ENCODE results near the gene ZNF827. TPM values are rescaled to one million over a fixed set of nuclear protein-coding genes. Genes with fewer than 3 reads are reported as not detected.

ZNF827 gene
- total RNA-seq, 1 experiment from 2014 or later = 29.4 TPM

GRCh38 chr4:145881989-145882388 lies 56.6 kb downstream of the ZNF827 start:
- Histone ChIP-seq H2BK15ac (ENCODE audit: low read depth, low read length) (no peak overlapping the region), H3K56ac (ENCODE audit: insufficient read length, low read depth, low read length) (no peak overlapping the region), H3K79me2 (ENCODE audit: insufficient read depth, low read length) (peaks cover 8% of the 10 kb centered on the region; the same call in 1 of the 2 replicates), H4K8ac (replicated peaks; ENCODE audit: insufficient read length, low read depth, low read length) (no peak overlapping the region), H3K27ac (ENCODE audit: insufficient read length, low read depth, low read length) (no peak overlapping the region), H2AFZ (ENCODE audit: low read length) (no peak overlapping the region), H4K20me1 (ENCODE audit: control insufficient read depth, insufficient read depth, insufficient read length) (peaks cover 2% of the 10 kb centered on the region), H2AK5ac (ENCODE audit: insufficient read length, low read length) (no peak overlapping the region), H3K23ac (ENCODE audit: insufficient read length, low read depth, low read length) (no peak overlapping the region), H2BK12ac (ENCODE audit: insufficient read length, low read depth, low read length) (no peak overlapping the region), H3K9me3 (ENCODE audit: control insufficient read depth, low read depth, low read length) (no peaks in the 10 kb centered on the region), H3K9ac (ENCODE audit: extremely low read depth, insufficient read length, low read length) (no peak overlapping the region), H3K27me3 (ENCODE audit: insufficient read depth, low read length) (no peaks in the 10 kb centered on the region), H2BK20ac (ENCODE audit: low read depth, low read length, poor library complexity, severe bottlenecking) (no peak overlapping the region), H3K14ac (ENCODE audit: insufficient read depth, low read length) (no peak overlapping the region; the same call in 1 of the 2 replicates), H3K4me1 (ENCODE audit: insufficient read depth, low read length) (peaks cover 12% of the 10 kb centered on the region; the same call in 1 of the 2 replicates), H3K79me1 (ENCODE audit: insufficient read depth, low read depth, low read length, poor library complexity, severe bottlenecking) (no peaks in the 10 kb centered on the region), H3K18ac (ENCODE audit: insufficient read length, low read depth, low read length) (no peak overlapping the region), H4K91ac (ENCODE audit: insufficient read length, low read depth, low read length) (no peak overlapping the region), H4K5ac (ENCODE audit: insufficient read length, low read depth, low read length) (no peak overlapping the region), H3K23me2 (ENCODE audit: insufficient read length, low read depth, low read length, poor library complexity, severe bottlenecking) (no peaks in the 10 kb centered on the region), H3T11ph (ENCODE audit: low read length) (no peak overlapping the region), H2BK5ac (ENCODE audit: insufficient read length, low read length) (no peak overlapping the region), H3K4me2 (ENCODE audit: insufficient read depth, insufficient read length, low read length) (no peak overlapping the region), H2BK120ac (ENCODE audit: low read depth, low read length, poor library complexity, severe bottlenecking) (no peak overlapping the region), H3K4ac (ENCODE audit: low read depth, low read length) (no peak overlapping the region)
- peaks cover 59 to 61% of the 10 kb centered on the region in 2 experiments for H3K4me1 Mint-ChIP-seq
- no peaks in the 10 kb centered on the region for H3K27me3 Mint-ChIP-seq (ENCODE audit: low read depth)
- H3K36me3 Mint-ChIP-seq (ENCODE audit: insufficient read depth in 1 of 3, low read depth in 3 of 3) = peaks cover 23 to 61% (median 27%) of the 10 kb centered on the region in 3 experiments
- H3K27ac Mint-ChIP-seq = peak overlapping the region; percentile 30 to 80 (median 54); a peak in 4 of 7 replicates
- TF ChIP-seq, protein P1, sequence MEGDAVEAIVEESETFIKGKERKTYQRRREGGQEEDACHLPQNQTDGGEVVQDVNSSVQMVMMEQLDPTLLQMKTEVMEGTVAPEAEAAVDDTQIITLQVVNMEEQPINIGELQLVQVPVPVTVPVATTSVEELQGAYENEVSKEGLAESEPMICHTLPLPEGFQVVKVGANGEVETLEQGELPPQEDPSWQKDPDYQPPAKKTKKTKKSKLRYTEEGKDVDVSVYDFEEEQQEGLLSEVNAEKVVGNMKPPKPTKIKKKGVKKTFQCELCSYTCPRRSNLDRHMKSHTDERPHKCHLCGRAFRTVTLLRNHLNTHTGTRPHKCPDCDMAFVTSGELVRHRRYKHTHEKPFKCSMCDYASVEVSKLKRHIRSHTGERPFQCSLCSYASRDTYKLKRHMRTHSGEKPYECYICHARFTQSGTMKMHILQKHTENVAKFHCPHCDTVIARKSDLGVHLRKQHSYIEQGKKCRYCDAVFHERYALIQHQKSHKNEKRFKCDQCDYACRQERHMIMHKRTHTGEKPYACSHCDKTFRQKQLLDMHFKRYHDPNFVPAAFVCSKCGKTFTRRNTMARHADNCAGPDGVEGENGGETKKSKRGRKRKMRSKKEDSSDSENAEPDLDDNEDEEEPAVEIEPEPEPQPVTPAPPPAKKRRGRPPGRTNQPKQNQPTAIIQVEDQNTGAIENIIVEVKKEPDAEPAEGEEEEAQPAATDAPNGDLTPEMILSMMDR (conservative IDR thresholded peaks at IDR 0.05) = no peak
- H3K4me3 Mint-ChIP-seq = no peak overlapping the region
- no peak for DNase-seq
- no CpG with 5 or more reads among the region's 8 CpGs for WGBS (ENCODE audit: extremely low coverage, insufficient read length, low lambda C conversion rate)
- no peaks in the 10 kb centered on the region for H3K9me3 Mint-ChIP-seq

Data from H9 (cell line).